ENCODE results near the gene CDH4. TPM values are rescaled to one million over a fixed set of nuclear protein-coding genes. Genes with fewer than 3 reads are reported as not detected.

The CDH4 gene
- total and polyA plus RNA-seq, 2 of the 13 experiments (the other 11 are each of a cell fraction or from before 2014, with no cell fraction given), result not detected

GRCh38 chr20:61585764-61586163, 333.7 kb downstream of the CDH4 start (continued):
- TF ChIP-seq DNMT1 (CRISPR knock-in tag; IDR thresholded peaks at IDR 0.05) (no peak), CAMTA2 (CRISPR knock-in tag; IDR thresholded peaks at IDR 0.05; ENCODE audit: borderline replicate concordance) (no peak), DDIT3 (CRISPR knock-in tag; IDR thresholded peaks at IDR 0.05) (no peak), ZNF687 (CRISPR knock-in tag; IDR thresholded peaks at IDR 0.05) (no peak), PHF5A (CRISPR knock-in tag; IDR thresholded peaks at IDR 0.05; ENCODE audit: low read depth, unreplicated experiment) (no peak), ZXDC (CRISPR knock-in tag; IDR thresholded peaks at IDR 0.05) (no peak), TOPORS (CRISPR knock-in tag; IDR thresholded peaks at IDR 0.05) (no peak), LCORL (IDR thresholded peaks at IDR 0.05) (peak; percentile 41; the same call in 1 of the 2 replicates), LCORL (CRISPR knock-in tag; IDR thresholded peaks at IDR 0.05) (no peak), ATF2 (CRISPR knock-in tag; IDR thresholded peaks at IDR 0.05) (no peak), ZFYVE20 (CRISPR knock-in tag; IDR thresholded peaks at IDR 0.05; ENCODE audit: borderline replicate concordance, low read depth) (no peak), ZNF343 (CRISPR knock-in tag; IDR thresholded peaks at IDR 0.05) (no peak), ONECUT2 (CRISPR knock-in tag; IDR thresholded peaks at IDR 0.05) (no peak), E2F2 (CRISPR knock-in tag; IDR thresholded peaks at IDR 0.05; ENCODE audit: borderline replicate concordance) (no peak), STAT5B (CRISPR knock-in tag; IDR thresholded peaks at IDR 0.05) (no peak), GTF2F1 (IDR thresholded peaks at IDR 0.05; ENCODE audit: low read length) (no peak), ATF5 (CRISPR knock-in tag; IDR thresholded peaks at IDR 0.05; ENCODE audit: low read depth) (no peak), ZNF496 (CRISPR knock-in tag; IDR thresholded peaks at IDR 0.05; ENCODE audit: insufficient replicate concordance) (no peak), PLRG1 (conservative IDR thresholded peaks at IDR 0.05) (peak; percentile 3; the same call in 1 of the 2 replicates), ASH2L (IDR thresholded peaks at IDR 0.05; ENCODE audit: insufficient read length, low read depth, low read length) (no peak), MLLT10 (CRISPR knock-in tag; IDR thresholded peaks at IDR 0.05) (no peak)

All from HepG2 (cell line).